ENCODE data around the gene UST.
"Not testable (repeated sequence)": the region's sequence is repeated elsewhere in the genome, so short reads cannot be mapped to it uniquely, and the experiment has no call there.

The UST gene

GRCh38 chr6:148769304-148769968, 22.6 kb downstream of the UST start:
- no peak for DNase-seq

DNA sequence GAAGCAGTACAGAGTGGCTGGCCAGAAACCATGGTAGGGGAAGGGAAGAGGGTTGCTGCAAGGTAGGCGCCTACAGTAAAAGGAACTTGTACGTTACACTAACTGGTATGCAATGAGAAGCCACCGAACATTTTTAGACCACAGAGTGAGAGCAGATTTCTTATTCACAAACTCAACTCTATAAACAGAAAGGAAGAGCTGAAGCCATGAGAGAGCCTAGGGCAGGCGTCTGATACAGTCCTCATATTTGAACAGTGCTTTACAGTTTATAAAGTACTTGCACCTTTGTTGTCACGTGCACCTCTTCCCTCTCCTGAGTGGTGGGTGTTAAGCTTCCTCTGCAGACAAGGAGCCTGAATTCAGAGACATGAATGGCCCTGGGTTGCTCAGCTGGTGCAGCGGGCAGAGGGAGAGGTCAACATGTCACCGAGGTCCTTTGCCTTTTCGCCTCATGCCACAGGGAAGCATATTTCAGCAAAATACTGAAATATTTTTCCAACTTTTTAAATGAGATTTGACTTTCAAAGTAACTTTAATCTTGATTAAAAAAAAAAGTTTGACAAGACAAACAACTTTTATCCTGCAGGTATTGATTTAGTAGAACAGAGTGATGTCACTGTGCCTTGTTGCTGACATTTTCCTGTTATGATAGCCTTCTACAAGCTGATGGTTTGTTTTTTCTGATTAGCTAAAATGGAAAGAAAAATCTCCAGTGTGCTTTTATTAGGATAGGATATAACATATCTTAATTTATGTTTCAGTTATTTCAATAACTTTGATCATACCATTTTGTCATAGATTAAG, 23.8 kb downstream of the UST start:
- no peak for DNase-seq

GRCh38 chr6:148771212-148771601, 24.4 kb downstream of the UST start:
- no peak for DNase-seq

DNA sequence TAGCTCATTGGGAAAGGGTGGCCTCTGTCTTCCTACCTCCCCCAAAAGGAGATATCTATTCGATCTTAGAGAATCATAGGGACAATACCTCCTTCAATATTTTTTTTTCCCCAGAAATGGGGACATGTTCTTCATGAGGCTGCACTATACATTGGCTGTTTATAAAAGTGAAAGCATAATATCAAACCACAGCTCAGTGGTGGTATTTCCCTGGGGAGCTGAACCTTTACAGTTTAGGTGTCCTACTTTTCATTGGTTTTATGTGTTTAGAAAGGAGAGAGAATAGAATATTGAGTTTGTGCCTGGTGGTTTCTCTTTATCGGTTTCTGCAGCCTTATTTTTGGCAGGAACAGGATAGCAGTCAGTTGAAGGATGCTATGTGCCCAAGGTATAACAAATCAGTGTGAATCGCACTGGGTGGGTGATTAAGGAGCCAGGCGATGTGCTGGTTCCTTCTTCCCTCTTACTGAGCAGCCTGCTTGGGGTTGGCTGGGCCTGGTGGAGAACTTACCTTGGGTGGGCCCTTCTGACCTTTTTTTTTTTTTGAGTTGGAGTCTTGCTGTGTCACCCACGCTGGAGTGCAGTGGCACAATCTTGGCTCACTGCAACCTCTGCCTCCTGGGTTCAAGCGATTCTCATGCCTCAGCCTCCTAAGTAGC, 25.2 kb downstream of the UST start:
- DNase-seq, result no peak

- DNase-seq, result no peak
Measured at GRCh38 chr6:148775161-148775560, 28.3 kb downstream of the UST start.

GRCh38 chr6:148776321-148777308, 29.8 kb downstream of the UST start:
- no peak for DNase-seq

- DNase-seq, result no peak
Measured at GRCh38 chr6:148779142-148779562, 32.3 kb downstream of the UST start.

- not testable (repeated sequence) for DNase-seq
Measured at GRCh38 chr6:148780423-148780822, 33.6 kb downstream of the UST start.

- DNase-seq, result no peak
Measured at GRCh38 chr6:148780918-148781436, 34.1 kb downstream of the UST start.

DNA sequence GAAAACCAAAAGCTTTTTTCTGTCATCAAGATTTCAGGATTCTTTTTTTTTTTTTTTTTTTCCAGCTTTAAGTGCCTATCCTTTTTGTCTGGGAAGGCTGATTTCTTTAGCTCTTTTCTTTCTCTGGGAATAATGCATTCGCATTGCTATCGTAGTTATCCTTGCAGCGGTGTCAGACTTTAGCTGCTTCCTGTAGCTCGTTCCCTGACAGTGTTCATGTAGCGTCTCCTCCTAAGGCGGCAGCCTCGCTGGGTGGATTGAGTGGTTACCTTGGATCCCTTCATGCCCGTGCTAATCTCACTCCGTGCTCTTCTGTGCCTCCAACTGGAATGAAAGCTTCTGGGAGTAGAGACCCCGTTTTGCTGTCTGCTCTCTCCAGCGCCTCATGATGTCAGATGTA, 43.1 kb downstream of the UST start:
- DNase-seq, result no peak

DNA sequence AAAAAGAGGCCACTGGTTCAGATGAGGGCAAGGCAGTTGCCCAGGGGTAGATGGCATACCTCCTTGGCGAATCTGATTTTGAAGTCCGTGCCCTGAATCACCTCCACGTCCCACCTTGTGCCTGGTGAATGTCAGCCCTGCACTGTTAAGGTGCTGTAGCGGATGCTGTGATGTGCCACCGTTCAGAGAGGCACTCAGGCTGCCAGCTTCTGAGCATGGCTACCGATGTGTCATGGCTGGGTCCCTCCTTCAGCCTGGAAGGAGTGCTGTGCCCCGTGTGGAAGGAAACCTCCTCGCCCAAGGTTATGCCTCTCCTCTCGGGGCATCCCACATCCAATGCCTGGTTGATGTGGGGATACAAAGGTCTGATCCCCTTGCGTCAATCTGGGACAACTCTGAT, 43.6 kb downstream of the UST start:
- DNase-seq, result no peak

DNA sequence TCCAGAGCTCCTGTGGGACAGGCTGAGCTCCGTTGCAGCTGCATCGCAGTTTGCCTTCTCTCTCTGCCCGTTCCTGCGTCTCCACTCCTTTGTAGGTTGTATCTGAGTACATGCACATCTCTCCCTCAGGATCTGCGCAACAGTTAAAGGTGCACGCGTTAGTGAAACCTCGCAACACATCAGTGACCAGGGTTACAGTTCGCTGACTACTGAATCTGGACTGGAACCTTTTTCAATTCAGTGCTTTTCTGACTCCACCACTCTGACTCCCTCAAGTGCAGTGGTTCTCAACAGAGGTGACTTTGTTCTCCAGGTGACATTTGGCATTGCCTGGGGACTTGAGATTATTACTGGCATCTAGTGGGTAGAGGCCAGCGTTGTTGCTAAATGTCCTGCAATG, 44.0 kb downstream of the UST start:
- no peak for DNase-seq

GRCh38 chr6:148791372-148791771, 44.5 kb downstream of the UST start:
- DNase-seq, result no peak

DNA sequence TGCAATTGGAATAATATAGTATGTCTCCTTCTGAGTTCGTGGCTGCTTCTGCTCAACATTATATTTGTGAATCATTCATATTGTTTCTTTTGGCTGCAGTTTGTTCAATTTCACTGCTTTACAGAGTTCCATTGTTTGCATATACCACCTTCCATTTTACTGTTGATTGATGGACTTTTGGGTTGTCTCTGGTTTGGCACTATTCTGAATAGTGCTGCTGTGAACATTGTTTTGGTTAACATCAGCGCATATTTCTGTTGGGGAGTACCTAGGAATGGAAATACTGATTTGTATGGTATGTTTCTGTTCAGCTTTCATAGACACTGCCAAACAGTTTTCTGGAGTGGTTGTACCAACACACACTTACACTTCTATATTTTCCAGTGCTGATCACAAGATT, 46.9 kb downstream of the UST start:
- DNase-seq, result no peak

DNA sequence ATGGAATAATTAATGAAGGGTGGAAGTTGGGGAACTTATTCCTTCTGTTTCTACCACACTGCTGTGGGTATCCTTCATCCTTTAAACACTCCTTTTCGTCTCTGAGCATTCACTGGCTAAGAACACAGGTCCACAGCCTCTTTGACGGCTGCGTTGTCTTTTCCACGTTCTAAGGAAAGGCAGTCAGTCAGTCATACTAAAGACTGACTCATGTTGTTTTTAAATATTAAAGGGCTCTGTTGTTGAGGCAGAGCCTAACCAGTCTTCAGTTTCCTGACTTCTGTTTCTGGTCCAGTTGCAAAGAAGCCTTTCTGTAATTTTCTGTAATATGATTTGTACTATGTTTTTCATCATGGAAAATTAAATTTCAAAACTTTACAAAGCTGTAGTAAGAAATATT, 48.0 kb downstream of the UST start:
- DNase-seq, result no peak

- DNase-seq, result no peak
Measured at GRCh38 chr6:148795563-148795962, 48.7 kb downstream of the UST start.

DNA sequence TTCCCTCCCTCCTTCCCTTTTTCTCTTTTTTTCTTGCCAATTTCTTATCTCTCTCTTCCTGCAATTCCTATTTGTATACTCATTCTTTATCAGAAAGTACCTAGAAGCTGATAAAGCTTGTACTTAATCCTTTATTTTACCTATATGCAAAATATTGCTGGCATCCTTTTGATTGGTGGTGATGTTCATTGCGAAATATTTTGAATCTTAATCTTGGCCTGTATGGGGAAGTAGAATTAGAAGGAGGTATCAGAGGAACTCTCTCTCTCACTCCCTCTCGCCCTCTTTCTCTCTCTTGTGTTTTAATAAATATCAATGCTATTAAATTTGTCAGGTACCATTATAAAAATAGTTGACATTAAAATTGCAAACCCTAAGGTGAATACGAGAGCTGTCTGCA, 52.8 kb downstream of the UST start:
- DNase-seq, result no peak

GRCh38 chr6:148800536-148800935, 53.7 kb downstream of the UST start:
- DNase-seq, result no peak

DNA sequence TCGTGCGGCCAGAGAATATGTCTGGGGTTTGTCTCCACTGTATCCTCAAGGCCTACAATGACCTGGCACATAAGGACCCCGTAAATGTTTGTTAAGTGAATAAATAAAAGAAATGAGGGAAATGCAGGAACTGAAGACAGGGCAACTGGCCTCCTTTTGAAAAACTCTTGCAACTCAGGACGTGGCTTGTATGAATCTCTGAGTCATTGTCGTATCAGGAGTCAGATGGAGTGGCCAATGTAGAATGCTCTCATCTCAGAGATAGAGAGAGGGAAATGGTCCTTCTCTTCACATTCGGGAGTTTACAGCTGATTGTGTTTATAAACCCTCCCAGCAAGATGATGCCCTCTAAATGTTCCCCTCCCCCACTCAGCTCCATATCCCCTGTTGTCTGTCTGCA, 57.1 kb downstream of the UST start:
- no peak for DNase-seq

GRCh38 chr6:148805777-148806176, 58.9 kb downstream of the UST start:
- no peak for DNase-seq

- no peak for DNase-seq
Measured at GRCh38 chr6:148807784-148808183, 61.0 kb downstream of the UST start.

- DNase-seq, result no peak
Measured at GRCh38 chr6:148808786-148809304, 62.0 kb downstream of the UST start.

Data from NCI-H748 treated with DMSO at 0.1 percent for 48 hours (cell line).